WTC11 (cell line): ENCODE measurements around the gene CD300E. TPM values are rescaled to one million over a fixed set of nuclear protein-coding genes. Genes with fewer than 3 reads are reported as not detected.

Experiments
- ATAC-seq: fragments of 200-7000 bp; cut with Tn5 transposase; 2 replicates; pipeline ENCODE4 v1.10.0; 2021; ENCODE audit warnings: mild to moderate bottlenecking, moderate library complexity
- CTCF ChIA-PET: fragments of 300-600 bp; sonication (Branson Sonifier 250); formaldehyde crosslinking; loops from one replicate; lab custom pipeline; 2021; ENCODE audit warnings: antibody characterized with exemption; lab: Charles Lee
- POLR2A ChIA-PET: fragments of 350-600 bp; sonication (Branson Sonifier 250); formaldehyde crosslinking; loops from one replicate; lab custom pipeline; 2021; ENCODE audit warnings: antibody characterized with exemption; lab: Charles Lee
- DNase-seq: peaks from one replicate; pipeline ENCODE4 v3.0.0; 2021; ENCODE audit warnings: low spot score
- H3K27ac Mint-ChIP-seq: 2 replicates; pipeline ENCODE4 v1.8.0; 2021; ENCODE audit warnings: mixed read lengths
- H3K27me3 Mint-ChIP-seq: 2 replicates; pipeline ENCODE4 v1.8.0; 2021; ENCODE audit warnings: low read depth, mild to moderate bottlenecking, moderate library complexity, mixed read lengths
- H3K36me3 Mint-ChIP-seq: 2 replicates; pipeline ENCODE4 v1.8.0; 2021; ENCODE audit warnings: mixed read lengths
- H3K4me1 Mint-ChIP-seq: 2 replicates; pipeline ENCODE4 v1.8.0; 2022; ENCODE audit warnings: mixed read lengths
- H3K4me3 Mint-ChIP-seq: 2 replicates; pipeline ENCODE4 v1.8.0; 2021; ENCODE audit warnings: mild to moderate bottlenecking, moderate library complexity, mixed read lengths
- H3K9me3 Mint-ChIP-seq: 2 replicates; pipeline ENCODE4 v1.8.0; 2021; ENCODE audit warnings: mixed read lengths
- AR ChIP-seq: fragments of 250-450 bp; sonication (Bioruptor Pico); IDR thresholded peaks from 2 replicates; pipeline ENCODE4 v1.9.0; 2021; ENCODE audit warnings: mild to moderate bottlenecking
- ATF1 ChIP-seq: sonication (generic); formaldehyde crosslinking; IDR thresholded peaks from 2 replicates; pipeline ENCODE4 v1.8.1; 2023; ENCODE audit warnings: mild to moderate bottlenecking, moderate library complexity, missing genetic modification reagents
- CDX4 ChIP-seq: fragments of 250-450 bp; sonication (Bioruptor Pico); IDR thresholded peaks from 2 replicates; pipeline ENCODE4 v1.9.0; 2021; ENCODE audit warnings: moderate library complexity, mild to moderate bottlenecking, inconsistent platforms, borderline replicate concordance
- CREM ChIP-seq: sonication (generic); formaldehyde crosslinking; IDR thresholded peaks from 2 replicates; pipeline ENCODE4 v1.8.1; 2022; ENCODE audit warnings: mild to moderate bottlenecking, missing genetic modification reagents, moderate library complexity
- E2F1 ChIP-seq: sonication (generic); formaldehyde crosslinking; IDR thresholded peaks from 2 replicates; pipeline ENCODE4 v1.8.0; 2022; ENCODE audit warnings: mild to moderate bottlenecking, missing genetic modification reagents
- FOXK1 ChIP-seq: sonication (generic); formaldehyde crosslinking; IDR thresholded peaks from 2 replicates; pipeline ENCODE4 v1.8.0; 2022; ENCODE audit warnings: mild to moderate bottlenecking, moderate library complexity, missing genetic modification reagents
- GTF2I ChIP-seq: fragments of 250-450 bp; sonication (Bioruptor Pico); conservative IDR thresholded peaks from 2 replicates; pipeline ENCODE4 v1.4.0; 2021; ENCODE audit warnings: mild to moderate bottlenecking
- JAZF1 ChIP-seq: fragments of 250-450 bp; sonication (Bioruptor Pico); IDR thresholded peaks from 2 replicates; pipeline ENCODE4 v1.9.0; 2021; ENCODE audit warnings: moderate library complexity, mild to moderate bottlenecking, inconsistent platforms
- MAX ChIP-seq: sonication (generic); formaldehyde crosslinking; IDR thresholded peaks from 2 replicates; pipeline ENCODE4 v1.8.0; 2022; ENCODE audit warnings: mild to moderate bottlenecking, missing genetic modification reagents
- MLX ChIP-seq: sonication (generic); formaldehyde crosslinking; IDR thresholded peaks from 2 replicates; pipeline ENCODE4 v1.8.1; 2023; ENCODE audit warnings: mild to moderate bottlenecking, missing genetic modification reagents, moderate library complexity
- NR1H2 ChIP-seq: sonication (generic); formaldehyde crosslinking; IDR thresholded peaks from 2 replicates; pipeline ENCODE4 v1.9.0; 2021; ENCODE audit warnings: mild to moderate bottlenecking, moderate library complexity, missing genetic modification reagents
- OVOL2 ChIP-seq: fragments of 250-450 bp; sonication (Bioruptor Pico); IDR thresholded peaks from 2 replicates; pipeline ENCODE4 v1.9.0; 2021; ENCODE audit warnings: mild to moderate bottlenecking, borderline replicate concordance
- STAT6 ChIP-seq: sonication (generic); formaldehyde crosslinking; conservative IDR thresholded peaks from 2 replicates; pipeline ENCODE4 v1.8.1; 2023; ENCODE audit warnings: mild to moderate bottlenecking, low read depth, missing genetic modification reagents, moderate library complexity
- TEAD4 ChIP-seq: sonication (generic); formaldehyde crosslinking; IDR thresholded peaks from 2 replicates; pipeline ENCODE4 v1.8.0; 2022; ENCODE audit warnings: mild to moderate bottlenecking, missing genetic modification reagents
- ZBTB43 ChIP-seq: sonication (generic); formaldehyde crosslinking; IDR thresholded peaks from 2 replicates; pipeline ENCODE4 v1.8.1; 2023; ENCODE audit warnings: mild to moderate bottlenecking, missing genetic modification reagents
- ZNF317 ChIP-seq: sonication (generic); formaldehyde crosslinking; IDR thresholded peaks from 2 replicates; pipeline ENCODE4 v1.8.1; 2023; ENCODE audit warnings: low read depth, mild to moderate bottlenecking, moderate library complexity, missing genetic modification reagents, borderline replicate concordance
- ZNF396 ChIP-seq: fragments of 250-450 bp; sonication (Bioruptor Pico); IDR thresholded peaks from 2 replicates; pipeline ENCODE4 v1.8.0; 2021; ENCODE audit warnings: mild to moderate bottlenecking, moderate library complexity, borderline replicate concordance
- ZNF416 ChIP-seq: fragments of 250-450 bp; sonication (Bioruptor Pico); IDR thresholded peaks from 2 replicates; pipeline ENCODE4 v1.9.0; 2021; ENCODE audit warnings: mild to moderate bottlenecking, inconsistent platforms
- ZNF423 ChIP-seq: fragments of 250-450 bp; sonication (Bioruptor Pico); IDR thresholded peaks from 2 replicates; pipeline ENCODE4 v2.1.2; 2022; ENCODE audit warnings: mild to moderate bottlenecking, moderate library complexity
- total RNA-seq: library from RNA; stranded (reverse); gene quantifications from 3 replicates; pipeline ENCODE4 v1.2.3, GENCODE V29; 2021

The CD300E gene
- total RNA-seq, 1 experiment from 2014 or later, result not detected

- Mint-ChIP-seq H3K36me3 (no peaks in the 10 kb centered on the region), H3K4me1 (peaks cover 22% of the 10 kb centered on the region), H3K9me3 (no peaks in the 10 kb centered on the region), H3K27ac (no peak overlapping the region), H3K27me3 (peaks cover 17% of the 10 kb centered on the region), H3K4me3 (no peak overlapping the region)
- POLR2A ChIA-PET, result no interaction called here
- CTCF ChIA-PET, result interaction anchor here (3.4 kb wide), 1 partner anchor 11 kb away, joined by 21 read pairs; no protein-coding TSS in a partner anchor
- ATAC-seq, result peak; percentile 47
- TF ChIP-seq ZBTB43 (CRISPR knock-in tag), result no peak
- no peak for DNase-seq
Observed at GRCh38 chr17:74646231-74646630, 22.7 kb upstream of the CD300E start.

GRCh38 chr17:74645010-74645409 is 21.5 kb upstream of the CD300E start:
- POLR2A ChIA-PET, result no interaction called here
- H3K27me3 Mint-ChIP-seq, result peaks cover 9% of the 10 kb centered on the region
- H3K36me3 Mint-ChIP-seq, result no peaks in the 10 kb centered on the region
- no peak overlapping the region for H3K4me3 Mint-ChIP-seq
- no peaks in the 10 kb centered on the region for H3K9me3 Mint-ChIP-seq
- no peak for DNase-seq
- TF ChIP-seq MAX (CRISPR knock-in tag) (no peak), FOXK1 (CRISPR knock-in tag) (no peak), JAZF1 (CRISPR knock-in tag) (no peak), ZNF317 (CRISPR knock-in tag) (no peak), ATF1 (CRISPR knock-in tag) (no peak), OVOL2 (CRISPR knock-in tag) (no peak), STAT6 (no peak), E2F1 (CRISPR knock-in tag) (no peak)
- TF ChIP-seq, all 79 proteins: peak for 0
- Mint-ChIP-seq H3K4me1 (peaks cover 24% of the 10 kb centered on the region), H3K27ac (no peak overlapping the region)
- CTCF ChIA-PET, result no interaction called here
- ATAC-seq, result no peak

- DNase-seq (no peak), ATAC-seq (no peak)
- H3K27ac Mint-ChIP-seq, result no peak overlapping the region
- CTCF ChIA-PET, result no interaction called here
- TF ChIP-seq TEAD4, result no peak
- no peak for TF ChIP-seq OVOL2 (CRISPR knock-in tag)
- TF ChIP-seq, all 79 proteins: peak for 0
- no peaks in the 10 kb centered on the region for H3K9me3 Mint-ChIP-seq
- H3K4me1 Mint-ChIP-seq, result peaks cover 24% of the 10 kb centered on the region
- H3K36me3 Mint-ChIP-seq, result no peaks in the 10 kb centered on the region
- H3K4me3 Mint-ChIP-seq, result no peak overlapping the region
- peaks cover 9% of the 10 kb centered on the region for H3K27me3 Mint-ChIP-seq
- POLR2A ChIA-PET, result no interaction called here
Observed at GRCh38 chr17:74644419-74644818, 20.9 kb upstream of the CD300E start.

GRCh38 chr17:74643826-74644225 is 20.3 kb upstream of the CD300E start:
- Mint-ChIP-seq H3K27me3 (peaks cover 9% of the 10 kb centered on the region), H3K36me3 (no peaks in the 10 kb centered on the region), H3K9me3 (no peaks in the 10 kb centered on the region), H3K4me3 (no peak overlapping the region), H3K27ac (no peak overlapping the region), H3K4me1 (peaks cover 24% of the 10 kb centered on the region)
- ChIA-PET CTCF (interaction anchor here (1.0 to 1.3 kb wide), 2 partner anchors 92 to 101 kb away, joined by 3 to 4 read pairs; no protein-coding TSS in a partner anchor), POLR2A (no interaction called here)
- ATAC-seq, result no peak
- no peak for DNase-seq
- TF ChIP-seq MLX (CRISPR knock-in tag), result no peak
- TF ChIP-seq NR1H2 (CRISPR knock-in tag), result no peak
- no peak for TF ChIP-seq ZNF396
- TF ChIP-seq GTF2I (CRISPR knock-in tag), result no peak
- TF ChIP-seq ZNF416 (CRISPR knock-in tag), result no peak
- TF ChIP-seq CREM (CRISPR knock-in tag), result no peak
- no peak for TF ChIP-seq AR (CRISPR knock-in tag)
- TF ChIP-seq CDX4 (CRISPR knock-in tag), result no peak
- TF ChIP-seq ZNF423 (CRISPR knock-in tag), result no peak
